Thyroid gland (tissue), 4 donors: ENCODE data around the gene WDR64. TPM values are rescaled to one million over a fixed set of nuclear protein-coding genes. Genes with fewer than 3 reads are reported as not detected.

Experiments used
- DNase-seq, 2 donors: peaks; one replicate each; pipeline ENCODE4 v3.0.0-alpha.2; 2019
- H3K27ac ChIP-seq, 3 donors: fragments of 200-600 bp; sonication (generic); 1 replicate in 2 of 3; 2 replicates in 1 of 3; pipeline ENCODE4 v1.5.1; 2016 to 2019; ENCODE audit warnings: mild to moderate bottlenecking in 1 of 3, moderate library complexity in 1 of 3
- H3K27me3 ChIP-seq: fragments of 200-600 bp; sonication (generic); one replicate; pipeline ENCODE4 v1.5.1; 2019
- H3K36me3 ChIP-seq, 2 donors: fragments of 200-600 bp; sonication (generic); one replicate each; pipeline ENCODE4 v1.5.1; 2016 to 2019
- H3K4me1 ChIP-seq, 2 donors: fragments of 200-600 bp; sonication (generic); one replicate each; pipeline ENCODE4 v1.5.1; 2017 to 2019
- H3K4me3 ChIP-seq, 3 donors: fragments of 200-600 bp; sonication (generic); replicated peaks in 1 of 3; 1 replicate in 2 of 3; 2 replicates in 1 of 3; pipeline ENCODE4 v1.5.1; 2016; ENCODE audit warnings: mild to moderate bottlenecking in 1 of 3
- H3K9me3 ChIP-seq: fragments of 200-600 bp; sonication (generic); one replicate; pipeline ENCODE4 v1.5.1; 2017
- POLR2A ChIP-seq, 2 donors: fragments of 450-650 bp; IDR thresholded peaks; one replicate each; pipeline ENCODE4 v1.6.1; 2017; ENCODE audit warnings: antibody characterized with exemption in 2 of 2, mild to moderate bottlenecking in 2 of 2, moderate library complexity in 1 of 2
- WGBS, 2 donors: methylation state at CpG; one replicate each; pipeline ENCODE4 v1.1.5; 2017; 5-methylcytosine and 5-hydroxymethylcytosine counted together
- intact Hi-C: fragments of 100-400 bp; cut with DNase I; formaldehyde crosslinking; loops from one replicate; pipeline ENCODE4 v1.15.1; 2023
- total RNA-seq, 4 donors: library from RNA; depleted of rRNA; stranded (reverse); fragments of >200 nt; gene quantifications; one replicate each; pipeline ENCODE4 v1.2.3, GENCODE V29; 2016
- TF ChIP-seq, protein P1 (sequence below), 6 experiments: fragments of 200-600 bp in 3 of 6; fragments of 450-650 bp in 3 of 6; sonication (generic) in 3 of 6; IDR thresholded peaks; one replicate each; pipeline ENCODE4 v1.5.1; 2016 to 2019; ENCODE audit warnings: antibody characterized with exemption in 6 of 6, mild to moderate bottlenecking in 2 of 6, inconsistent platforms in 1 of 6, moderate library complexity in 1 of 6

Gene WDR64
- total RNA-seq, 4 donors from 2014 or later: not detected

- Histone ChIP-seq H3K4me3 (no peak overlapping the region), H3K4me1 (no peaks in the 10 kb centered on the region), H3K27ac (no peak overlapping the region), H3K27me3 (no peaks in the 10 kb centered on the region), H3K36me3 (no peaks in the 10 kb centered on the region), H3K9me3 (no peaks in the 10 kb centered on the region)
- no peak for TF ChIP-seq POLR2A (IDR thresholded peaks at IDR 0.05)
- TF ChIP-seq, protein P1, sequence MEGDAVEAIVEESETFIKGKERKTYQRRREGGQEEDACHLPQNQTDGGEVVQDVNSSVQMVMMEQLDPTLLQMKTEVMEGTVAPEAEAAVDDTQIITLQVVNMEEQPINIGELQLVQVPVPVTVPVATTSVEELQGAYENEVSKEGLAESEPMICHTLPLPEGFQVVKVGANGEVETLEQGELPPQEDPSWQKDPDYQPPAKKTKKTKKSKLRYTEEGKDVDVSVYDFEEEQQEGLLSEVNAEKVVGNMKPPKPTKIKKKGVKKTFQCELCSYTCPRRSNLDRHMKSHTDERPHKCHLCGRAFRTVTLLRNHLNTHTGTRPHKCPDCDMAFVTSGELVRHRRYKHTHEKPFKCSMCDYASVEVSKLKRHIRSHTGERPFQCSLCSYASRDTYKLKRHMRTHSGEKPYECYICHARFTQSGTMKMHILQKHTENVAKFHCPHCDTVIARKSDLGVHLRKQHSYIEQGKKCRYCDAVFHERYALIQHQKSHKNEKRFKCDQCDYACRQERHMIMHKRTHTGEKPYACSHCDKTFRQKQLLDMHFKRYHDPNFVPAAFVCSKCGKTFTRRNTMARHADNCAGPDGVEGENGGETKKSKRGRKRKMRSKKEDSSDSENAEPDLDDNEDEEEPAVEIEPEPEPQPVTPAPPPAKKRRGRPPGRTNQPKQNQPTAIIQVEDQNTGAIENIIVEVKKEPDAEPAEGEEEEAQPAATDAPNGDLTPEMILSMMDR (IDR thresholded peaks at IDR 0.05): no peak
- 67 to 75% methylated on average over 6 of the region's 6 CpGs for WGBS, 2 donors
- DNase-seq: no peak
- intact Hi-C loops: no loop called here
Observed at GRCh38 chr1:241749945-241750695, 98.0 kb downstream of the WDR64 start.

- TF ChIP-seq, protein P1 (IDR thresholded peaks at IDR 0.05): no peak
- TF ChIP-seq POLR2A (IDR thresholded peaks at IDR 0.05): no peak
- H3K4me3 ChIP-seq: no peak overlapping the region
- H3K4me1 ChIP-seq: no peaks in the 10 kb centered on the region
- intact Hi-C loops: no loop called here
- H3K27me3 ChIP-seq: no peaks in the 10 kb centered on the region
- WGBS, 2 donors: 87 to 91% methylated on average over 5 of the region's 5 CpGs
- no peak overlapping the region for H3K27ac ChIP-seq
- no peak for DNase-seq
- H3K9me3 ChIP-seq: no peaks in the 10 kb centered on the region
- H3K36me3 ChIP-seq: no peaks in the 10 kb centered on the region
Observed at GRCh38 chr1:241751524-241751923, 99.4 kb downstream of the WDR64 start.

DNA sequence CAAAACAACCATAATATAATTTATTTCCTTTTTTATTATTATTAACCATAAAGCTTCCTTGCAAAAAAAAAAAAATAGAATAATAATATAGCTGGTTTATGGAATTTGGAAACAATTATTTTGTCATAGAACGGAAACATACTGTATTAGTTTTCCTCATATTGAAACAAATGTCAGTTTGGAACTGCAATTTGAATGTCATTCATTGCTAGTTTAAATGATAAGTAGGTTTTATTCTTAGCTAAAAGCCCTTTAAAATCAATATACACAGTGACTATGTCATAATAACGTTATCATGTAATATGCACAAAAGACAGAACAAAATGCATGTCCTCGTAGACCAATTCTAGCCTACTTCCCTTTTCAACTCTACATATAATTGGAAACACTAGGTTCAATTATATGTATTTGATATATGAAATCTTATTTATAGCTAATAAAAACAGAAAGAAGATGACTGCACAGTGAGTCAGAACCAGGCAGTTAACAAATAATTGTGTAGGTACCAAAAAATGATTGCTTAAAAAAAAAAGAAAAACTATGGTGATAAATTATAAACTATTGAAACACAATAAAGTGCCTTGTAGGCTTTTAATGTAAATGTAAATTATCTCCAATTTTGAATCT, 110.7 kb downstream of the WDR64 start:
- no peak overlapping the region for H3K4me3 ChIP-seq
- H3K36me3 ChIP-seq: no peaks in the 10 kb centered on the region
- H3K9me3 ChIP-seq: no peaks in the 10 kb centered on the region
- DNase-seq: no peak
- no peak for TF ChIP-seq POLR2A (IDR thresholded peaks at IDR 0.05)
- TF ChIP-seq, protein P1 (IDR thresholded peaks at IDR 0.05): no peak
- H3K4me1 ChIP-seq: no peaks in the 10 kb centered on the region
- WGBS, 2 donors: 86 to 87% methylated on average over 3 of the region's 3 CpGs
- no peak overlapping the region for H3K27ac ChIP-seq
- no peaks in the 10 kb centered on the region for H3K27me3 ChIP-seq
- intact Hi-C loops: no loop called here

DNA sequence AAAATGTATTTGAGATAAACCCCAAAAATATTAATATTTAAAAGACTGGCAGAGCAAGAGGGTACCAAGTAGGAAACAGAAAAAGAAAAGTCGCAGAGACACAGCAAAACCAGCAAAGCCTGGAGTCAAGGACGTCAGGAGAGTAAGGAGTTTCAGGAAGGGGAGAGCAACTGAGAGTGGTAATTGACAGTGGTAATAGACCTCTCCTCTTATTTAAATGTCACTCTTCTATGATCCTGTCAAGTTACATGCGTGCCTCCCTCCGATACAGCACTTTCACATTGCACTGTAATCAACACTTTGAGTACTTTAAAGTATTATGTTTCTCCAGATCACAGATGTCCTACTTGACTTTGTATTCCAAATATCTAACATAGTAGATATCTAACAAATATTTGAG, 113.3 kb downstream of the WDR64 start:
- Histone ChIP-seq H3K4me1 (no peaks in the 10 kb centered on the region), H3K4me3 (no peak overlapping the region), H3K27me3 (no peaks in the 10 kb centered on the region), H3K9me3 (no peaks in the 10 kb centered on the region), H3K36me3 (no peaks in the 10 kb centered on the region), H3K27ac (no peak overlapping the region)
- DNase-seq: no peak
- TF ChIP-seq POLR2A (IDR thresholded peaks at IDR 0.05): no peak
- TF ChIP-seq, protein P1 (IDR thresholded peaks at IDR 0.05): no peak
- intact Hi-C loops: no loop called here
- 64 to 67% methylated on average over 4 of the region's 4 CpGs for WGBS, 2 donors

DNA sequence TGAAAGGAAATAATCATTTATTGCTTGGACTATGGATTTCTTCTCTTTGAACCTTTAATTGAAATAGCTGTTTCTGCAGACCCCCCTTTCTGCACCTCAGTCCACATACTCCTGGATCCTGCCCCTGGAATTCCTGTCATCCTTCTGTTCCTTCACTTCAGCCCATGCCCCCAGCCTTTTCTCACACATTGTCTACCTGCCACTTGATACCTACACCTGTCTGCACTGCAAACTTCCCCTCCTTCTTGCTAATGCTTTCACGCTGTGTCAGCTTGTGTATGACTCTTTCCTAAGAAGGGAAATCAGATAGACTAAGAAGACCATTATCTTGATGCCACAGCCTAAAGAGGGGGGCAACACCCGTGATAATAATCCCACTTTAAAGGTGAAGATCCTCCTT, 115.7 kb downstream of the WDR64 start:
- intact Hi-C loops: no loop called here
- DNase-seq: no peak

More for the DNA sequence above, 115.7 kb downstream of the WDR64 start:
- Histone ChIP-seq H3K4me3 (no peak overlapping the region), H3K27ac (no peak overlapping the region), H3K4me1 (no peaks in the 10 kb centered on the region), H3K9me3 (no peaks in the 10 kb centered on the region), H3K27me3 (no peaks in the 10 kb centered on the region), H3K36me3 (no peaks in the 10 kb centered on the region)
- TF ChIP-seq, protein P1 (IDR thresholded peaks at IDR 0.05): no peak
- no peak for TF ChIP-seq POLR2A (IDR thresholded peaks at IDR 0.05)
- 21 to 45% methylated on average over 2 of the region's 2 CpGs for WGBS, 2 donors
